CD4-positive, alpha-beta T cell treated with Interleukin-21 for 1 hour (primary cell): Measurements from ENCODE around the gene GPR180.
"Not testable (repeated sequence)": the region's sequence is repeated elsewhere in the genome, so short reads cannot be mapped to it uniquely, and the experiment has no call there.

Experiments
- DNase-seq: peaks from one replicate; pipeline ENCODE4 v3.0.0-alpha.2; 2020

The GPR180 gene

DNA sequence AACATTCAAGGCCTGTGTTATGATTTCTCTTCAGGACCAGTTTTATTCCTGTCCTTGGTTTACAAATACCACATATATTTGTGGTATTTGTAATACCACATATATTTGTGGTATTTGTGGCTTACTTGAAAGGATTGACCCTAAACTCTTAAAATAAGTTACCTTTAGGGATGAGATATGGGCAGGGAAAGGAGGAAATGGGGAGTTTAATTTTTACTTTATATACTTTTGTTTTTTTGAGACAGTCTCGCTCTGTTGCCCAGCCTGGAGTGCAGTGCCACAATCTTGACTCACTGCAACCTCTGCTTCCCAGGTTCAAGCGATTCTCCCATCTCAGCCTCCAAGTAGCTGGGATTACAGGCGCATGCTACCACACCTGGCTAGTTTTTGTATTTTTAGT, 3.4 kb upstream of the GPR180 start:
- no peak for DNase-seq

DNA sequence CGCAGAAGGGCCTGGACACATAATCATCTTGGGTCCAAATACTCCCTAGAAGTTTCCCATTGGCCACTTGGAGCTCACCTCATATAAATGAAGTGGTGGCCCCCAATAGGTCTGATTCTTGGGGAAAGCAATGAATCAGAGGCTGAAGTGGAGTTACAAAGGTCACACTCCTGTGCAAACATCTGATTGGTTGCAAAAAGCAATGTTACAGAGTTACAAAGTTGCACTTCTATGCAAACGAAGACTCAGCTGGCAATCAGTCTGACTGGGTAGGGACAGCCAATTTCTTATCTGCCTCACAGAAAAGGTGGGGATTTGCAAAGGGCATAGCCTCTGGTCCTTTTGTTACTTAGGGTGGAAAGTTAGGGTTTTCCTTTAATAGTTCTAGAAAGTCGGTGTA, 1.8 kb upstream of the GPR180 start:
- DNase-seq, result no peak

DNA sequence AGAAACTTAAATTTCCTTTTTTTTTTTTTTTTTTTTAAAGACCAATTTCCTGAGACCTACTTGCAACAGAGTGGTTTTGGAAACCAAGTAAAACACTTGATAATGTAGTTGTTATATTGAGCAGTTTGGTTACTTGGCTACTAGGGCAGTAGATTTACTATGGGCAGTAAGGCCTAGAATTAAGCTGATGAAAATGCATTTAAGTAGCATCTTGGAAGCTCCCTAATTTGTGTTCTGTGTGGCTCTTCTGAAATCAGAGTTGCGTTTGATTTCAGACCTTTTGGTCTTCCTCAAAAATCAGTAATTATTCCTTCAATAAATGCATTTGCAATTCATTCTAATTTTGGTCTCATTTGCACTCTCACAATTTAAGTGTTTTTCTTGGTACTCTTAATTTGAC, 810 bp downstream of the GPR180 start:
- no peak for DNase-seq

DNA sequence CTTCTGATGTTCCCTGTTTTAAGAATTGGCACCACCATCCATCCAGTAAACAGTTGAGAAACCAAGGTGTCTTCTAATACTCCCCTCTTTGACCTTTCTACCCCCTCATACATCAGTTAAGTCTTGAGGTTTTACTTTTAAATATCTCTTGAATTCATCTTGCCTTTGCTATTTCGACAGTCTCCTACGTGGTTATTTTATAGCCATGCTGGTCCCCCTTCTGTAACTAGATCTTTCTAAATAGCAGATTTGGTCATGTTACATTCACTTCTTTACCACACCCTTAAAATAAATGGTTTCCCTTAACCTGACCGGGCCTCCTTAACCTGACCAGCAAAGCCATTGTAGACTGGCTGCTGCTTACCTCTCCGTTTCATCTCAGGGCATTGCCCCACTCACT, 5.4 kb downstream of the GPR180 start:
- DNase-seq, result no peak

DNA sequence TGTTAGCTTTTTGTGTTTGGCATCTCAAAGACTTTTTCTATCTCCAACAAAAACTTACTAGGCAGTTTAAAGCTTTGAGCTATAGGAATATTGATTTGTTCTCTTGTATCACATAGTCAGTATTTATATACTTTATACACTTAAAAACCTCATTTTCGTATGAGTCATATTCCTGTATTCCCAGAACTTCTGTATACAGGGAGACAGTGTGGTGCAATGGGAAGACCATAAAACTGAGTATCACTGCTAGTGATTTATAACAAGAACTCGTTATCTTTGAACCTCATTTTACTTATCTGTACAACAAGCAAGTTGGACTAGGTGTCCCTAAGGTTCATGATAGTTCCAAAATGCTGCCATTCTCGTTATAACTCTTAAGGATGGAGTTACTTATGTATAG, 6.3 kb downstream of the GPR180 start:
- DNase-seq, result no peak

DNA sequence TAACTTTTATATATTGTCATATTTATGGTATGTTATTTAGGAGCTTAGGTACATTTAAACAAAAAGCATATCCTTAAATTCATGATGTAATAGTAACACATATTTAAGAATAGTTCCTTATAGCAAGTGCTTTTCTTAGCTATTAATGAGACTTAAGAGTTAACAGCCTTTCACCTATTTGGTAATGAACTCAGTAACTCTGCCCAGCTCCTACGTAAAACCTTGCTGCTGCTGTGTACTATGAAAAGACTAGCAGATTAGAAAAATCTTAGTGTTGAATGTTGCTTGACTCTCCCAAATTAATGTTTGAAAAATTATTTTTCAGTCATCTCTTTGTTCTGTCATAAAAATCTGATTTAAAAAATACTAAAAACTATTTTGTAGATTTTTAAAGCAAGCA, 6.9 kb downstream of the GPR180 start:
- DNase-seq, result no peak

GRCh38 chr13:94609196-94609595, 7.5 kb downstream of the GPR180 start:
- DNase-seq, result no peak

- DNase-seq, result no peak
Measured at GRCh38 chr13:94610475-94610874, 8.8 kb downstream of the GPR180 start.

- no peak for DNase-seq
Measured at GRCh38 chr13:94612050-94612449, 10.4 kb downstream of the GPR180 start.

- no peak for DNase-seq
Measured at GRCh38 chr13:94613051-94613450, 11.4 kb downstream of the GPR180 start.

DNA sequence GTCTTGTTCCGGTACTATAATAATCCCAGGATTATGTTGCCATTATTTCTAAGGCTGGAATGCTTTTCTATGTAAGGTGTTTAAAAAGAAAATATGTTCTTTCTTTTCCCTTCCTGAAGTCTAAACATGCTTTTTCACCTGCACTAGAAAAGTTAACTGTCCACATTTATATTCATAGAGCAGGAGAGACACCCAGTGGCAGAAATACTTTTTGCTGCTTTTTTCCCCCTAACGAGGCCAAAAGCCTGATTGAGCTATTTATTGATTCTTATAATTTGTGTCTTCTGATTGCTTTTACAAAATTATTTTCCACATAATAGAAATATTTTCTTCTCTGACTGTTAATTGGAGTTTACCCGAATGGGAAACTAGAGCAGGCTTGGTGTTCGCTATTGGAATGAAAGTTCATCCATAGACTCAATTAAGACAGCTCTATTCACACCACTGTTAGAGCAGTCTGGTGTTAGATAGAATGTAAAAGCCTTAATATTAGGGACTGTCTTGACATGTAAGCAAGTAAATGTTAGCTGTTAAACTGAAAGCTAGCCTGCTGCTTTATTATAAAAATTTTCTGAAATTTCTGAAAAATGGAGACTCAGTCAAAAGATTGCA, 15.8 kb downstream of the GPR180 start:
- DNase-seq, result peak; percentile 67

DNA sequence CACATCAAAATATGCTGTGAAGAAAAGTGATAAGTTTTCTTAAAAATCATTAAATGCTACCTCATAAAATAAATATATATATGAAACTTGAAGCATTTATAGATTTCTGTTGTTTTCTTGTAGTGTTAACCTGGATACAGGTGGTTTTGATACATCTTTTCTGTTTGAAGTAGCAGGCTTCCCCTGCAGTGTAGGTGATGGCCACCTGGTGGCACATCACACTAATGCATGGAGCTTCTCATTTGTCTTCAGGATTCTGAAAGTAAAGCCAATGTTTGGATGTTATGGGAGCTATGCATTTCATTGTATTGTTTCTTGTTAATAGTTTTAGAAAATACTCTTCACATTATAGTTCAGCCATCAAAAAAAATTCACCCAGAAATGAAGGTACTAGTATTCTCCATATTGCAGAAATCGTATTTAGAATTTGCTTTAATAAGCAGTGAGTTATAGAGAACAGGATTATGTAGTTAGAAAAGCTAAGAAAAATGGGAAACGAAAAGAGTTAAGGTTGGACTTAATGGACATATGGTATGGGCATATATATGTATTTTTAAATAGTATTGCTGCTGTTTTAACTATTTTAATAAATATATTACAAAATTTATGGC, 18.7 kb downstream of the GPR180 start:
- DNase-seq, result peak; percentile 30

DNA sequence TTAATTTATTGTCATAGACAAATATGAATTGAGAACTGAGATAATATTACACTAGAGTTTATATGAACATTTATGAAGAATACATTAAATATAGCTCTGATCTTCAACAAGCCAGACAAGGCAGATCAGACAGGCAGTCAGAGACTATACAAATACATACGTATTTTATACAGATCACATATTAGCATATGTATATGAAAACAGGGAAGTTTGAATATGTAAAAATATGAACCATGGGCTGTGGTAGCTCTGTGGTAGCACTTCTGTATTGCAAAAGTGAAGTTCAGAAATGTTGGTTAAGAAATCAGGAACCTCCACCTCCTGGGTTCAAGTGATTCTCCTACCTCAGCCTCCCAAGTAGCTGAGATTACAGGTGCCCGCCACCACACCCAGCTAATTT, 20.7 kb downstream of the GPR180 start:
- no peak for DNase-seq

GRCh38 chr13:94623316-94623715, 21.7 kb downstream of the GPR180 start:
- DNase-seq, result no peak

DNA sequence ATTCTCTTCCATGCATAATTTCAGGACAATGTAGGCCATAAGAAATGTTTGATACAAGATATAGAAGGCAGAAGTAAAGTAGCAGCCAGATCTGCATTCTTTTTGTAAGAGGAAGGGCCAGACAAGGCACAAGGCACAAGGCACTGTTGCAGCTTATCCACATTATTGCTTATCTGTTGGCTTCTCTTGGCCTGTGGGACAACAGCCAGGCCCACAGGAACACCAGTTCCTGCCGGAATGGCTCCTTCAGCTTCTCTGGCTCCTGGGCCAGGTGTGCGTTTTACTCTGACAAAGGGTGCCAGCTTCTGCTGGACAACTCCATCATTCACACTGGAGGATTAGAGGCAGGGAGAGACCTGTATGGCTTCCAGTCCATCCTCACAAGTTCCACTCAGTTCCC, 29.2 kb downstream of the GPR180 start:
- no peak for DNase-seq

DNA sequence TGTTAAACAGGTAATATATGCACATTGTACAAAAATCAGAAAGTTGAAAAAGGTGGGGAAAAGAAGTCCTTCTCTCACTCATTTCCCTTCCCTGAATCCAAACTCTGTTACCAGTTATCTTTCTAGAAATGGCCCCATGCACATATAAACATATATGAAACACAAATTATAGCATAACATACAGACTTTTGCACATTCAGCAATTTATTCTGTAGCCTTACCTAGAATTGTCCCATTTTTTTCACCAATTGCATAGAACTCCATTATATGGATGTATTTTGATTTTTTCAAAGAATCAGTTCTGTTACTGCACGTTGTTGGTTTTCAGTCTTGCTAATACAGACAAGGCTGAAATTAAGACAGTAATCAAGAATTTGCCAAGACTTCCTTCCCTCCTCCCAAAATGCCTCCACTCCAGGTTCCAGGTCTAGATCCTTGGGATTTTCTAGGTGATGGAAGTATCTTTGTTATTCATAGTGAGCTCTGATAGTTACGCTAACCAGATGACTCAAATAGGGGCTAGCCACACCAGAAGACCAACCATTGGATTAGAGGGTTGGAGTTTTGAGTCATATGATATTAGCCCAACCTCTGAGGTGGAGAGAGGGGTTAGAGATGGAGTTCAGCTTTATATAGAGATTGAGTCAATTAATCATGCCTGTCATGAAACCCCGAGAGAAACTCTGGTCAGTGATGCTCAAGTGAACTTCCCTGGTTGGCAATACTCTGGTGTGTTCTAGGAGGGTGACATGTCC, 30.7 kb downstream of the GPR180 start:
- no peak for DNase-seq

GRCh38 chr13:94636096-94636495, 34.4 kb downstream of the GPR180 start:
- not testable (repeated sequence) for DNase-seq

- no peak for DNase-seq
Measured at GRCh38 chr13:94636942-94637578, 35.4 kb downstream of the GPR180 start.

- not testable (repeated sequence) for DNase-seq
Measured at GRCh38 chr13:94637677-94638076, 36.0 kb downstream of the GPR180 start.

DNA sequence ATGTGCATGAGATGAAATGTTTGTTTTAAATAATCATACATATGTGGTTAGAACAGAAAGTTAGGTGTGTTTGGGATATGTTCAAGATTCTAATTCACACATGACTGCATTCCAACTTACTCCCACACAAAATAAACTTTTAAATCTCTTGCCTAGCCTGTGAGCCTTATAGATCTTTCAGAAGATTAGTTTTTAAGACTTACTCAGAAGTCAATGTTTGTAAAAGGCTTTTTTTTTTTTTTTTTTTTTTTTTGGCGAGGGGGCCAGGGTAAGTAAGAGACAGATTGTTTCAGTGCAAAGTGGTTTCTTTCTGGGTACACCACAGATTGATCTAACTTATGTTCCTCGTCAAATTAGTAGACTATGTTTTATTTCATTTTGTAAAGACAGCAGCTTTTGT, 39.1 kb downstream of the GPR180 start:
- no peak for DNase-seq

GRCh38 chr13:94641409-94641941, 39.8 kb downstream of the GPR180 start:
- DNase-seq, result no peak

GRCh38 chr13:94646904-94647303, 45.2 kb downstream of the GPR180 start:
- no peak for DNase-seq

GRCh38 chr13:94656176-94656575, 54.5 kb downstream of the GPR180 start:
- DNase-seq, result no peak

- DNase-seq, result no peak
Measured at GRCh38 chr13:94656766-94657165, 55.1 kb downstream of the GPR180 start.
